NB4 (cell line): Measurements from ENCODE around the gene CALML5.

ENCODE experiments used
- DNase-seq: peaks from one replicate; pipeline ENCODE4 v3.0.0; 2010; ENCODE audit warnings: low read depth
- H3K4me3 ChIP-seq: one replicate; pipeline ENCODE4 v1.5.1; 2011; ENCODE audit warnings: mild to moderate bottlenecking, low read depth, low read length, moderate library complexity
- CTCF ChIP-seq: IDR thresholded peaks from one replicate; pipeline ENCODE4 v1.5.1; 2012; ENCODE audit warnings: low read depth, low read length
- MAX ChIP-seq: IDR thresholded peaks from 2 replicates; pipeline ENCODE4 v1.6.1; 2011; ENCODE audit warnings: low read depth, low read length
- MYC ChIP-seq: IDR thresholded peaks from 2 replicates; pipeline ENCODE4 v1.6.1; 2011; ENCODE audit warnings: low read depth, low read length
- POLR2A ChIP-seq: IDR thresholded peaks from 2 replicates; pipeline ENCODE4 v1.6.1; 2011; ENCODE audit warnings: mild to moderate bottlenecking; ENCODE audit not compliant: insufficient read length; ENCODE audit errors: extremely low read depth

Gene CALML5

GRCh38 chr10:5499493-5500140 lies at the start of gene CALML5:
CALML5 (minus strand) TSS chr10:5499570; CDS start chr10:5499438, 132 bp downstream.
- no peak for DNase-seq
- no peak within 1 kb of the TSS for H3K4me3 ChIP-seq
- TF ChIP-seq CTCF (no peak), MAX (no peak), MYC (no peak), POLR2A (no peak)

GRCh38 chr10:5547931-5548660 lies 48.7 kb upstream of the CALML5 start:
- DNase-seq: no peak
- TF ChIP-seq POLR2A: no peak
- TF ChIP-seq MYC: no peak
- no peak for TF ChIP-seq MAX
- TF ChIP-seq CTCF: no peak
- no peak overlapping the region for H3K4me3 ChIP-seq

GRCh38 chr10:5547681-5547930 lies 48.2 kb upstream of the CALML5 start:
- no peak for DNase-seq
- TF ChIP-seq MAX: no peak
- no peak for TF ChIP-seq CTCF
- no peak for TF ChIP-seq MYC
- TF ChIP-seq POLR2A: no peak
- no peak overlapping the region for H3K4me3 ChIP-seq

GRCh38 chr10:5546891-5547680 lies 47.7 kb upstream of the CALML5 start:
- TF ChIP-seq POLR2A (no peak), MYC (no peak), MAX (no peak), CTCF (no peak)
- DNase-seq: no peak
- no peak overlapping the region for H3K4me3 ChIP-seq

- DNase-seq: no peak
- no peak for TF ChIP-seq MYC
- no peak for TF ChIP-seq CTCF
- no peak for TF ChIP-seq POLR2A
- no peak for TF ChIP-seq MAX
- H3K4me3 ChIP-seq: no peak overlapping the region
Measured at GRCh38 chr10:5545778-5546710, 46.7 kb upstream of the CALML5 start.
